Measurements from ENCODE around the gene PLD3.
A peak's percentile ranks its signal among the peaks of the same experiment; 100 is the strongest.

Gene PLD3

DNA sequence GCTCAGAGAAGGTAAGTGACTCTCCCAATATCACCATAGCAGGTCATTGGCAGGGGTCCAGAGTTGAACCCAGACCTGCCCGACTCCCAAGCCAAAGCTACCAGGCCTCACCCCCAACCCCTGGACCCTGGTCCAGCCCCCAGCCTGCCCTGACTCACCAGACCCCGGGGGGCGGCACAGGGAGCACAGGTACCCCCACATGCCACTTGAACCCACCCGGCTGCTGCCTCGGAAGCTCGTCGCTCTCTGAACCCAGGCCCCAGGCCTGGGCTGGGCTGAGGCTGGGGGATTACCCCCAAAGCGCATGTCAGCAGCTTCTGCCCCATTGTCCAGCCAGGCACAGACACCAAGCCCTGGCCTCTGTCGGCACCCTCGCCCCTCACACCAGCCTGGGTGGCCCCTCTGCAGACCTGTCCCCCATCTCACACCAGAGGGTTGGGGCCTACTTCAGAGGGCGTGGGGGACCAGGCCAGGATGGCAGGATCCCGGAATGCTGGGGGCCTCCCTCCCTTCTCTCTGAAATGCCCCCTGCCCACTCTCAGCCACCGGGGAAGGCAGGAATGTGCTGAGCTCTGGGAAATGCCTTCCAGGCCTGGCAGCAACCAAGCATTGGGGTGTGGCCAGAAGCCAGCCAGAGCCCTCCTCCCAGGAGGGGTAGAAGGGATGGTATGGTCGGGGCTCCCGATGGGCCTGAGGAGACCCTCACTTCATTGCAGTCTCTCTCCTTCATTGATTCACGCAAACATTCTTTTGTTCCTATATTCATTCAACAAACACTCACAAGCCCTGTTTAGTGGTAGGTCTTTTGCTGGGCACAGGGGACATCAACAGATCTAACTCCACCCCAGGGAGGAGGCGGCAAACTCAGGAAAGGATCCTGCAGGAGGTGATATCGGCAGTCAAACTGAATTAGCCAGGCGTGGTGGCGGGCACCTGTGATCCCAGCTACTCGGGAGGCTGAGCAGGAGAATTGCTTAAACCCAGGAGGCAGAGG, 66.3 kb downstream of the PLD3 start:
- DNase-seq (ENCODE audit: insufficient read length, low spot score) (no peak), FAIRE-seq (no peak)
- no peak for TF ChIP-seq POLR2A (IDR thresholded peaks at IDR 0.05; ENCODE audit: low read depth, low read length)

- TF ChIP-seq POLR2A (IDR thresholded peaks at IDR 0.05; ENCODE audit: low read depth, low read length): no peak
- FAIRE-seq (no peak), DNase-seq (ENCODE audit: insufficient read length, low spot score) (no peak)
Measured at GRCh38 chr19:40415768-40416167, 67.3 kb downstream of the PLD3 start.

DNA sequence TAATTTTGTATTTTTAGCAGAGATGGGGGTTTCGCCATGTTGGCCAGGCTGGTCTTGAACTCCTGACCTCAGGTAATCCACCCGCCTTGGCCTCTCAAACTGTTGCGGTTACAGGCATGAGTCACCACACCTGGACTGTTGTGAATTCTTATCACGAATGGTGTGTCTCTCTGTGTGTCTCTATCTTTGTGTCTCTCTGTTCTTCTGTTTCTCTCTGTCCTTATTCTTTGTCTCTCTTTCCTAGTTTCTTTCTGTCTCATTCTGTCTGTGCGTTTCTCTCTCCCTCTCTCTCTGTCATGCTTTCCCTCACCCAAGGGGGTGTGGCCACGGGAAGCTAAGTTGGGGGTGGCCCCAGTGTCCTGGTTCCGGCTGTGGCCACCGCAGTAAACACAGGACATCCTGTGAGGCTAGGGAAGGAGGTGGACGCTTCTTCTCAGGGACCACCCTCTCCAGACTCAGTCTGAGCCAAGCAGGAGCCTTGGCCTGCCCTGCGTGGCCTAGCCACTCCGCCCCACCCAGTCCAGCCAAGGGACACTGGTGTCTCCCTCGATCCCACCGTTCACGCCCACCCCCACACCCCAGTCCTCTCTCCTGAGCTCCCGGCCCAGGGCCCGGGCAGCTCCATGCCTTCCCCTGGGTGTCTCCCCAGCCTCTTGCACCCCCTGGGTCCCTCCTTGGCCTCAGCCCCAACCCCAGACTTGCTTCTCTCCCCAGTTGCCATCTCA, 68.6 kb downstream of the PLD3 start:
- DNase-seq (ENCODE audit: insufficient read length, low spot score) (no peak), FAIRE-seq (no peak)
- TF ChIP-seq POLR2A (IDR thresholded peaks at IDR 0.05; ENCODE audit: low read depth, low read length): no peak

DNA sequence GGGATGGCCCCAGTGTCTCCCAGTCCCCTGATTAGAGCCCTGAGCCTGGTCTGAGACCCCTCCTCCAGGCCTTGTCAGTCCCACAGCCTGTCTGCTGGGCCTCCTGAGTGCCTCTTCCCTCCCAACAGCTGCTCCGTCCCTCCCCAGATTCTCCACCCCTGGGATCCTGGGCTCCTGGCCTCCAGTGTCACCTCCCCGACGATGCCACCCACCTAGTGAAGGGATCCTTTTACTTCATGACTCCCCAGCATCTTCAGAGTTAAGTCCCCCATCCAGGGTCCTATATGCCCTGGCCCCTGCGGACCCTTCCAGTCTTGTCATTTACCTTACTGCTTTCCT, 69.1 kb downstream of the PLD3 start:
- DNase-seq (ENCODE audit: insufficient read length, low spot score) (no peak), FAIRE-seq (no peak)
- no peak for TF ChIP-seq POLR2A (IDR thresholded peaks at IDR 0.05; ENCODE audit: low read depth, low read length)

DNA sequence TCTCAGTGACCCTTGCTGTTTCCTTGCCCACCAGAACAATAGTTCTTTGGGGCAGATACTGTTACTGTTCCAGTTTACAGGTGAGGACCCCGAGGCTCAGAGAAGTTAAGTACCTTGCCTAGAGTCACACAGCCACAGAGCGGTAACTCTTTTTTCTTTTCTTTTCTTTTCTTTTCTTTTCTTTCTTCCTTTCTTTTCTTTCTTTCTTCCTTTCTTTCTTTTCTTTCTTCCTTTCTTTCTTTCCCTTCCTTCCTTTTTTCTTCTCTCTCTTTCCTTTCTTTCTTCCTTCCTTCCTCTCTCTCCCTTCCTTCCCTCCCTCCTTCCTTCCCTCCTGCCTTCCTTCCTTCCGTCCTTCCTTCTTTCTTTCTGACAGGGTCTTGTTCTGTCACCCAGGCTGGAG, 69.5 kb downstream of the PLD3 start:
- no peak for TF ChIP-seq POLR2A (IDR thresholded peaks at IDR 0.05; ENCODE audit: low read depth, low read length)
- DNase-seq (ENCODE audit: insufficient read length, low spot score) (no peak), FAIRE-seq (no peak)

DNA sequence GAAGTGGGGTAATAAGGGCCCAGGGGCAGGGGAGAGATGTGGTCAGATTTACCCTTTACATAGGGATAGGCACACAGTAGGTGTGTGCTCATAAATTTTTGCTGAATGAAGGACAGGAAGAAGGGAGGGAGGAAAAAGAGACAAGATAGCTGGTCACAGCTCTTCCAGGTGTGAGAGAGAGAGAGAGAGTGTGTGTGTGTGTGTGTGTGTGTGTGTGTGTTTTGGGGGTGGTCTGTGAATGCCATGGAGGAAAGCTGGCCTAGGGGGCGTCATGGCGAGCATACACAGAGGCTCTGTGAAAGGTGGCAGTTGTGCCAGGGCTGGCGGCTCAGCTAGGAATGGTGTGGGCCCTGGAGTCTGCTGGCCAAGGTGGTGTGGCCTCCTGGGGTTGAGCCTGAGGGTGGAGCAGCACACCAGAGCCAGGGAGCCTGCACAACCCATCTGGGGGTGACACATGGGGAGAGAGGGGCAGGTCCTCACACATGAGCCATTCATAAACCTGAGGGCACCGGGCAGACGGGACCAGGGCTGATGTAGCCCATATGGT, 70.6 kb downstream of the PLD3 start:
- FAIRE-seq: no peak
- DNase-seq (ENCODE audit: insufficient read length, low spot score): no peak

DNA sequence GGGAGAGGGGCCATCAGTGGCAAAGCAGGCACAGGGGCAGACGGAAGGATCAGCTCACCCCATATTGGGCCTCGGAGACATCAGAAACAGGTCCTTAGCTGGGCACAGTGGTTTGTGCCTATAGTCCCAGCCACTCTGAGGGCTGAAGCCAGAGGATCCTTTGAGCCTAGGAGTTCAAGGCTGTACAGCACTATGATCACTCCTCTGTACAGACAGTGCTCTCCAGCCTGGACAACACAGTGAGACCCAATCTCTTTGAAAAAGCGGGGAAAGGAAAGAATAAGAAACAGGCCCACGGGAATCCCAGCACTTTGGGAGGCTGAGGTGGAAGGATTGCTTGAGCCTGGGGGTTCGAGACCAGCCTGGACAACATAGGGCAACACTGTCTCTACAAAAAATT, 71.3 kb downstream of the PLD3 start:
- FAIRE-seq: no peak
- no peak for TF ChIP-seq POLR2A (IDR thresholded peaks at IDR 0.05; ENCODE audit: low read depth, low read length)
- no peak for DNase-seq (ENCODE audit: insufficient read length, low spot score)

More for the DNA sequence above, 70.6 kb downstream of the PLD3 start:
- no peak for TF ChIP-seq POLR2A (IDR thresholded peaks at IDR 0.05; ENCODE audit: low read depth, low read length)

DNA sequence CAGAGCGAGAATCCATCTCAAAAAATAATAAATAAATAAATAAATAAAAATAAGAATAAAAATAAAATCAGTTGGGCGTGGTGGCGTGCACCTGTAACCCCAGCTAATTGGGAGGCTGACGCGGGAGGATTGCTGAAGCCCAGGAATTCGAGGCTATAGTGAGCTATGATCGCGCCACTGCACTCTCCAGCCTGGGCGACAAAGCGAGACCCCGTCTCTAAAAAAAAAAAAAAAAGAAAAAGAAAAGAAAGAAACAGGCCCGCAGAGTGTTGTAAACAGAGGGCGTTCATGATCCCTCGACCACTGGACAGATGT, 71.9 kb downstream of the PLD3 start:
- TF ChIP-seq POLR2A (IDR thresholded peaks at IDR 0.05; ENCODE audit: low read depth, low read length): no peak
- DNase-seq (ENCODE audit: insufficient read length, low spot score): no peak
- FAIRE-seq: no peak

GRCh38 chr19:40420766-40421765, 72.6 kb downstream of the PLD3 start:
- peak; percentile 45 for TF ChIP-seq POLR2A (IDR thresholded peaks at IDR 0.05; ENCODE audit: low read depth, low read length)
- DNase-seq (ENCODE audit: insufficient read length, low spot score) (peak; percentile 96), FAIRE-seq (peak; percentile 41)

DNA sequence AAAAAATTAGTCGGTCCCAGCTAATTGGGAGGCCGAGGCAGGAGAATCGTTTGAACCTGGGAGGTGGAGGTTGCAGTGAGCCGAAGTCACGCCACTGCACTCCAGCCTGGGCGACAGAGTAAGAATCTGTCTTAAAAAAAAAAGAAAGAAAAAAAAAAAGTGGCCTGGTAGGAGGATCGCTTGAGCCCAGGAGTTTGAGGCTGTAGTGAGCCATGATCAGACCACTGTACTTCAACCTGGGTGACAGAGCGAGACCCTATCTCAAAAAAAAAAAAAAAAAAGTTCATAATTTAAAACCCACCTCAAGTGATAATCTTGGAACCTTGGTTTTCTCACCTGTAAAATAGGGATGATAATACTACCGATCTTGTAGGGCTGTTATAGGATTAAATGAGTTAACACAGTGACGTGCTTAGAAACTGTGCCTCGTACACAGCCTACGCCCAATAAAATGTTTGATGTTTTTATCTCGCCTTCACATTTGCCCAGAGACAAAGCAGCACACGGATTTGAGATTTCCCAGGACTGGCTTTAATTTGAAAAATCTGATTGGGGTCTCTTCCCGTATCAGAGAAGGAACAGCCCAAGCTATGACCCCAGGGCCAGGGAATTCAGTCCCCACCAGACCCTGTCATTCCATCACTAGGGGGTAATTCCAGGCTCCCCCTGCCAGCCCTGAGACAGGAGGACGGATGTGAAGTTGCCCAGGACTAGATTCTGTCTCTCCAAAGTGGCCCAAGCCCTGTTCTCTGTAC, 73.7 kb downstream of the PLD3 start:
- no peak for TF ChIP-seq POLR2A (IDR thresholded peaks at IDR 0.05; ENCODE audit: low read depth, low read length)
- no peak for DNase-seq (ENCODE audit: insufficient read length, low spot score)
- no peak for FAIRE-seq

- FAIRE-seq (no peak), DNase-seq (ENCODE audit: insufficient read length, low spot score) (no peak)
- no peak for TF ChIP-seq POLR2A (IDR thresholded peaks at IDR 0.05; ENCODE audit: low read depth, low read length)
Measured at GRCh38 chr19:40422748-40423566, 74.5 kb downstream of the PLD3 start.

- no peak for TF ChIP-seq POLR2A (IDR thresholded peaks at IDR 0.05; ENCODE audit: low read depth, low read length)
- FAIRE-seq (no peak), DNase-seq (ENCODE audit: insufficient read length, low spot score) (no peak)
Measured at GRCh38 chr19:40423938-40424337, 75.4 kb downstream of the PLD3 start.
